Measurements from ENCODE around the gene ST3GAL4. TPM values are rescaled to one million over a fixed set of nuclear protein-coding genes. Genes with fewer than 3 reads are reported as not detected.
"Not testable (repeated sequence)": the region's sequence is repeated elsewhere in the genome, so short reads cannot be mapped to it uniquely, and the experiment has no call there.

The ST3GAL4 gene
- polyA plus RNA-seq, 5 donors: 29.4 to 38.5 (median 36.1) TPM

DNA sequence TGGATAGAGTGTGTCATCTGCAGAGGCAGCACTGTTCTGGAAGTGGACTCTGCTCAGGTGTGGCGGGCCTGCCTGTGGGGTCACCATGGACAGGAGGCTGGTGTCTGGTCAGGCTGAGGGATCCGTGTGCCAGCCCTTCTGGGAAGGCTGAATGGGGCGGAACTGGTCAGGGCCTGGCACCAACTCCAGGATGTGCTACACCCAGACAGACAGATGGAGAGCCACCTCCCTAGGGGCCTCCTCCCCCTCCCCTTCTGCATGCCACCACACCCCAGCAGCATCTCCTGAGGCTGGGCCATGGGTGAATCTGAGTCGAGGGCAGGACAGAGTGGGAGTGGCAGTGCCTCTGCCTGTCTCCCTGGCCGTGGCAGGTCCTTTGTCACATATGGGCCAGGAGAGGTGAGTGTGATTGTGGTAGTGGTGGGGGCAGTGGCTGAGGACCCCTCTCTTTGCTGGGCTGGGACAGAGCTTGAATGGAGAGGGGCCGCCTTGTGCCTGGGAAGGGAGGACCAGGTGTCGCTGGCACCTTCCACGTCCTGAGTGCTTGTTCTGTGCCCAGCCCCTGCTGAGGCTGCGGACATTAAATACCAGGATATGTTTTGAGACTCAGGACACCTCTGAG lies 29.1 kb downstream of the ST3GAL4 start:
- no peak for DNase-seq

DNA sequence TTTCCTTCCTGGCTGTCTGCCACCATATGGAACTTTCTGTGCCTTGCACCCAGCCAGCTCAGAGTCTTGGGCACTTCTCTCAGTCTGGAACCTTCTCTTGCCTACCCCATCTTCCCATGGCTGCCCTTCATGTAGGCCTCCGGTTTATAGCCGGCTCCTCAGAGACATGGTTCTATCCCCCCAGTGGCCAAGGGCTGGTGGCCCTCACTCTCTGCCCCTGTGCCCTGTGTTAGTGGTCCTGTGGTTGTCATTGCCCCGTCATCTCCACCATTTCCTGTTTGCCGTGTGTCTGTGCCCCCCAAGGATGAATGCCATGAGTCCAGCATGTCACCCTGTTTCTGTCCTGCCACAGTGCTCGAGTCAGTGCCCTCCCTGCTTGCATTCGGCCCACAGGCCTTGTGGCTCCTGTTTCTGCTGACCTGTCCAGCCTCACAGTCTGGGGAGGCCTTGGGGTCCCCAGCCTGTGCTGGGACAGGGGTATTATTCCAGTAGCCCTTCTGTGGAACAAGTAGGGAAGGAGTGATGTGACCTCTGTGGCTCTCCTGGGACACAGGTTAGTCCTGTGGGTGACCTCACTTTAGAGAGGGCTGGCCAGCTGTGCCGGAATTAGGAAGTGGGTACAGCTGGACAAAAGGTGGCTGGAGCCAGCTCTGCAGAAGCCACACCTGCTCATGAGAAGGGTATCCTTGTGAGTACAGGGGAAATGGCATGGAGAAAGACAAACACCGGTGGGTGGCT lies 30.7 kb downstream of the ST3GAL4 start:
- no peak for DNase-seq

DNA sequence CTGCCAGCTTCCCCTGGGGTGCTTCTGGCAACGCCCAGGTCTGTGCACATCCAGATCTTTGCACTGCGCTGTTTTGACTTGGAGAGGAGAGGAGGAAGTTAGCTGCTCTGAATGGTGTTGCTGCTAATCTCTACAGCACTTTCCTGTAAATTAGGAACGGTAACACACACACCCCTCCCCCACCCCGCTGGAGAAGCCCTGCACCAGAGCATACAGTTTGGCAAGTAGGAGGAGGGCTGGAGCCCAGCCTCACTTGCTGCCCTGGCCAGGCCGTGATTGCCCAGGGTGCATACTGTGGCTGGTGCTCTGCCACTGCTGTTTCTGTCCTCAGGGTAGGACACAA lies 31.2 kb downstream of the ST3GAL4 start:
- not testable (repeated sequence) for DNase-seq

DNA sequence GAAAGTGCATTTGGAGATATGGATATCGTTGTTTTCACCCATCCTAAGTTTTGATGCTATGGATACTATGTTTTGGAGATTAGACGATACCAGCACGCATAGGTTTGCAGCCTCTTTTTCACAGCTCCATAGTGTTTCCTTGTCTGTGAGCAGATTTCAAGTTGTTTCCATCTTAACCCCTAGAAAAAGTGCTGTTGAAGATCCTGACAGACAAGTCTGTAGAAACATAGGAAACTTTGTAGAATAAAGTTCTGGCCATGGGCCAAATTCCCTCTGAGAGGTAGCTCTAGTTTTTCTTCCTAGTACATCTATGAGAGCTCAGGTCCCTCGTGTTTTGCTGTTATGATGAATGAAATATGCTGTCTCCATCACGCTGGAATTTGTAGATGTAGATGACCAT lies 32.4 kb downstream of the ST3GAL4 start:
- no peak for DNase-seq

DNA sequence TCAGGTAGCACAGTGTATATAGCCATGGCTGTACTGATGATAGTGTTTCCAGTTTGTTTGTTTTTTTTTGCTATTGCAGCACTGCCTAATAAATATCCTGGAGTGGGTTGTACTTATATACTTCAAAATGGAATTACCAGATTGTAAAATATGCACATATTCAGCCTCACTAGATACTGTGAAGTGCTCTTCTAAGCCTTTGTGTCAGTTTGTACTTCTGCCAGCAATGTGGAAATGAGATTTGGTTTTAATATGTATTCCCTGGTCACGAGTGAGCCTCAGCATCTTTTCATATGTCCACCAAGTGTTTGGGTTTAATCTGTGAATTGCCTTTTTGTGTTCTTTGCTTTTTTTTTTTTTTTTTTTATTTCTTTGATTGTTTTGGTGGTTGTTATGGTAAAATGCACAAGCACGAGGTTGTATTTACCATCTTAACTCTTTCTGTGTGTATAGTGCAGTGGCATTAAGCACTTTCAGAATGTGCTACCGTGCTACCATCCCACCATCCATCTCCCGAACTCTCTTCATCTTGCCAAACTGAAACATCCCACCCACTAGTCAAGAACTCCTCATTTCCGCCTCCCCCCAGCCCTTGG lies 34.9 kb downstream of the ST3GAL4 start:
- DNase-seq: no peak

DNA sequence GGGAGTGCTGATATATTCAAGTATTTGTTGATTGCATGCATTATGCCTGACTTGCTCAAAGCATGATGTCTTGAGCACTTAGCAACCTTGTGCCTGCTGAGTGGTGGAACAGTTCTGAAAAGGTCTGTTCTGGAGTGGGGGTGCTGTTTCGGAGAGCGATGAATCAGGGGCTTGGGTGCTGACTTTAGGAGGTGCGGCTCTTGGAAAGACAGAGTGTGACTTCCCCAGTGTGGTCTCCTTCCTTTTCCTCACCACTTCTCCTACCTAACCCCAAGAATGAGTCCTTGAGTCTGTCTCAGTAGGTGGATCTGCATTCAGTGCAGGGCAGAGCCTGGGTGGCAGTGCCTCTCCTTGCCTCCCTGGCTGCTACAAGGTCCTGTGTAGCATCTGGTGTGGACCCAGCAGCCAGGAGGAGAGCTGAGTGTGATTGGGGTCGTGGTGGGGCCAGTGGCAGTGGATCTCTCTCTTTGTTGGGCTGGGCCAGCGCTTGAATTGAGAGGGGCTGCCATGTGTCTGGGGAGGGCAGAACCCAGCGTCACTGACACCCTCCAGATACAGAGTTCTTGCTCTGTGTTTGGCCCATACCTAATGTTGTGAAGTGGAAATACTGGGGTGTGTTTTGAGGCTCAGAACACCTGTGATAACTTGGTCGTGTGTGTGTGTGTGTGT lies 35.9 kb downstream of the ST3GAL4 start:
- no peak for DNase-seq

DNA sequence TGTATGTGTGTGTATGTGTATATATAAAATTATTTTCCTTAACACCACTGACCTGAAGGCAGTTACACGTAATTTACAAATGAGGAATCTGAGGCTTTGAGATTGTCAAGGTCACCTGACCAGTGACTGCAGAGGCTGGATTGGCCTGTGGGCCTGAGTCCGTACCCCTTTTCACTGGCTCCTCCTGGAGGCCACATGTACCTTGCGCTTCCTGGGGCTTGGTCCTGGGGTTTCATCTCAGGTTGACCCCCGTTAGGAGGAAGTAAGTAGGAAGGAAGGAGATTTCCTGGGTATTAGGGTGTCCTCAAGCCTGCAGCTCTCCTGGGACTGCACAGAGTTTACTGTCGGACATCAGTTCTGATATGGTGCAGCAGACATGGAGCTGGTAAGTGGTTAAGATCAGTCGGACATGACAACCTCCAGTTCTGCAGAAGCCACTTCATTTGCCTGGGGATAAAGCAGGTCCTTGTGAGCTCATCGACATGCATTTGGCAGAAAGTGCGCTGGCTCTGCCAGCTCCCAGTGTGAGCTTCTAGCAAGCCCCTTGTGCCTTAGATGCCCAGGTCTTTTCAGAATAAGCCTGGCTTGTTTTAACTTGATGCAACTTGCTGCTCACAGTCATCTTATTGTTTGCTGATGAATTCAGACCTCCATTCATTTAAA lies 36.6 kb downstream of the ST3GAL4 start:
- no peak for DNase-seq

DNA sequence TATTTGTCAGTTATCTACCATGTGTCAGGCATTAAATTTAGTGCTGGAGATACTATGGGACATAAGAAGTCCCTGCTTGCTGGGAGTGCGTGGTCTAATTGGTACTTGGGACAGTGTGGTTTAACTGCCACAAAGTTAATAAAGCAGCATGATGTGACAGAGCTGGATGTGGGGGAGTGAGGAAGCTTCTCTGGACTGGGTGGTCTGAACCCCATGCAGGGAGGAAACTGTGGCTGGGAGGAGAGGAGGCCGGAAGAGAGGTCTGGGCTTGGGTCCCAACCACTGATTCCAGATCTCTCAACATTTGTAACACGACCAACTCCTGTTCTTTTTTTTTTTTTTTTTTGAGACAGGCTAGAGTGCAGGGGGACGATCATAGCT lies 37.1 kb downstream of the ST3GAL4 start:
- peak in 1 of 2 donors; percentile 47 for DNase-seq

DNA sequence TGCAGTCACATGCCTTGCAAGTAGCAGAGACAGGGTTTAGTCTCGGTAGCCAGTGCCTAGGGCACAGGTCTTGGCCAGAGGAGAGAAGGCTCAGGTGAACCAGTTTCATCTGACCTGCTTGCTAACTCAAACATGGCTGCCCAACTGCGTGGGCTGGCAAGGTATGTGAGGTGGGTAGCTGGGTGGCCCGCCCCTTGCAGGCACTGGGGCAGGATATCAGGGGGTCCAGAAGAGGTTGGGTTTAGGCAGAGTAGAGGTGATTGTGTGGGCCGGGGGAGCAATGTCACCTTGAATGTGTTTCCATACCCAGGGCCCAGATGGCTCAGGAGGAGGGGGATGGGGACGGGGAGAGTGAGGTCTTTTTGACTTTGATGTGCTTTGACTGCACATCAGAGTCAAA lies 37.7 kb downstream of the ST3GAL4 start:
- no peak for DNase-seq

DNA sequence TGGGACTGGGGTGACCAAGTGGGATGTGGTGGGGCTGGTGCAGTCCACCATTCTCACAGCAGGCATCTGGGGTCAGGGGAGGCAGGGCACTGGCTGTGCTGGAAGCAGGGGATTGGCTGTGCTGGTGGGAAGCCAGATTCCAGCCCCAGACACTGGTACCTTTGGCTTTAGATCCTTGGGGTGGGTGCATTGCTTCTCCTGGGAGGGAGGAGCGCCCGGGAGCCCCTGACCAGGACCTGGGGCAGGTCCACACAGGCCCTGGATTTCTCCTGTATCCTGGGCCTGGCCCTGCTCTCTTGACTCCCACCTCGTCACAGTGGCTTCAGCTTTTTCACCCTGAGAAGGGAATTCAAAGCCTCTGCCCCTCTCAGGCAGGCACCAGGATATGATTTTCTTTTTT lies 38.5 kb downstream of the ST3GAL4 start:
- DNase-seq: no peak

DNA sequence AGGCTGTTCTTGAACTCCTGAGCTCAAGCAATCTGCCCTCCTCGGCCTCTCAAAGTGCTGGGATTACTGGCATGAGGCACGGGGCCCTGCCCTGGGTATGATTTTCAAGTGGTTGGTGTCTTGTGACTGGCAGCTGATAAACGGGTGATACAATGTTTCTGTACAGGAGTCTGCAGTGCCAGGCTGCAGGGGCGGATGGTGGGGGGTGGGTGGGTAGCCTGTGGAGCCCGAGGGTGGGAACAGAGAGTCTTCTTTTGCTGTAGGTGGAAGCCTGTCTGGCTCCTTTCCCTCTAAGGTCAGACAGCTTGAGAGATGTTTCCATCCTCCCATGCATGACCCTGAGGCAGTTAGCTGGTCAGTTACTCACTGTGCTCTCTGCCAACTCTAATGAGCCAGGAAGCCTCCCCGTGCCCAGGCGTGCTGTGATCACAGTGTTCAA lies 39.2 kb downstream of the ST3GAL4 start:
- not testable (repeated sequence) for DNase-seq

DNA sequence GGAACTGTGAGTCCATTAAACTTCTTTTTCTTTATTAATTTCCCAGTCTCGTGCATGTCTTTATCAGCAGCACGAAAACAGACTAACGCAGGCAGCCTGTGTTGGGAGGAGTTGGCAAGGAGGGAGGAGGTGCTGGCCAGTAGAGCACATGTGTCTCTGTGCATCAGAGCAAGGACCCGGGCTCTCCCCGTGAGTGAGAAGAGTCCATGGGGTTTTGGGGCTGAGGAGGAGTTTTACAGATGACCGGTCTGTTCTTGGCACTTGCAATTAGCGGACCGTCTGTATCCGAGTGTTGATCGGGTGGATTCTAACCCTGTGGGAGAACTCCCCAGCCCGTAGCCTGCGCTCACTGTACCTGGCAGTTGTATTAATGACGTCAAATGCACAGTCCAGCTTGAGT lies 40.3 kb downstream of the ST3GAL4 start:
- DNase-seq: not testable (repeated sequence)

DNA sequence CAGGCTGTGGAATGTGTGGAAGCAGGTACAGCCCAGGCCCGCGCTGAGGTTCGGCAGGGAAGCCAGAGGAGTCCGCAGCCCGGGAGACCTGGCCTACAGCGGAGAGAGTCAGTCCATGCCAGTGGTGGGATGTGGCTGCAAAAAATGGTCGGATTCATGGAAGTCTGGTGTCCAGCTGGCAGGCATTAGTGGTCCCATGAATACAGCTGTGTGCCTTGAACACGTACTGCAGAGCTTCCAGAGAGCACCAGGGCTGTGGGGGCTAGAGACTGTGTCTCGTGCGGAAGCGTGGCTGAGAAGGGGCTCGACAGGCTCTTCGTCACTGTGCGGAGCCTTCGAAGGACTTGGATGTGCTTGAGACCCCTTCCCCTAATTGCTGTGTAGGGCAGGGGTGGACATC lies 40.8 kb downstream of the ST3GAL4 start:
- DNase-seq: not testable (repeated sequence)

DNA sequence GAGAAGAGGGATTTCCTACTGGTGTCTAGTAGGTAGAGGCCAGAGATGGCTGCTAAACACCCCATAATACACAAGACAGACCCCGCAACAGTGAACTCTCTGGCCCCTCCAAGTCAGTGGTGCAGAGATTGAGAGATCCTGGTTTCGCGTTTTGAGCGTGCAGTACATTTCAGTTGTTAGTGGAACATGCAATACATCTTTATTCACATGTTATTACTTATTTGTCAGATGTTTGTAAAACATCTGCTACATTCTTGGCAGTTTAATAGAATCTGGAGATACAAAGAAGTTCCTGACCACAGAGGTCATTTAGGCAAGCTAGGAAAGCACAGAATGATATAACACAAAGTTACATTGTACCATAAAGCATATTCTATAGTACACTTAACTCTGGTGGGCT lies 41.5 kb downstream of the ST3GAL4 start:
- DNase-seq: no peak

DNA sequence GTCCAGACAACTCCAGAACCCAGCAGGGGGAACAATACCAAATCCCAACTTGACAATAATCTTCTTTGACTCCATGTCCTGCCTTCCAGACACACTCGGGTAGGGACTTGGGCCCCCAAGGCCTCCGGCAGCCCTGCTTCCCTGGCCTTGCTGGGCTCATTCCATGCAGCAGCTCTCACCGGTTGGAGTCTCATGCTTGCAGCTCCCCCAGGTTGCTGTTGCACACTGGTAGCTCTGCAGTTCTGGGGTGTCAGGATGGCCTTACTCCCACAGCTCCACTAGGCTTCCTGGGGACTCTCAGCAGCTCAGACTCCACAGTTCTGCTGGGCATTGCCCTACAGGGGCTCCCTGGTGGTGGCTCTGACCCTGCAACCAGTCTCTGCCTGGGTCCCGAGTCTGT lies 42.8 kb downstream of the ST3GAL4 start:
- no peak for DNase-seq

DNA sequence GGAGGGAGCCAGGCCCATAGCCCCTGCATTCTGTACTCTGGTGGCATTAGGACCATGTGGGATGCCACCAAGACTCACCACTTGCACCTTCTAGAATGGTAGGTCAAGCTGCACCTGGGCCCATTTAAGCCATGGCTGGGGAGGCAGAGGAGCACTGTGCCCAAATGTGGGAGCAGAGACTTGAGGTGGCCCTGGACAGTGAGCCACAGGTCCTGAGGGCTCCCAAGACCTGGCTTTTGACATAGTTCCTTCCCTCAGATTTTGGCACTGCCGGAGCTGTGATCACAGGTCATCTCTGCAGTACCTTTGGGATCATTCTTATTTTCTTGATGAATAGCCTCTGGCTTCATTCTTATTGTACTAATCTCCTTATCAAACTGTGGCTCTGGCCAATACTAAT lies 43.2 kb downstream of the ST3GAL4 start:
- no peak for DNase-seq

DNA sequence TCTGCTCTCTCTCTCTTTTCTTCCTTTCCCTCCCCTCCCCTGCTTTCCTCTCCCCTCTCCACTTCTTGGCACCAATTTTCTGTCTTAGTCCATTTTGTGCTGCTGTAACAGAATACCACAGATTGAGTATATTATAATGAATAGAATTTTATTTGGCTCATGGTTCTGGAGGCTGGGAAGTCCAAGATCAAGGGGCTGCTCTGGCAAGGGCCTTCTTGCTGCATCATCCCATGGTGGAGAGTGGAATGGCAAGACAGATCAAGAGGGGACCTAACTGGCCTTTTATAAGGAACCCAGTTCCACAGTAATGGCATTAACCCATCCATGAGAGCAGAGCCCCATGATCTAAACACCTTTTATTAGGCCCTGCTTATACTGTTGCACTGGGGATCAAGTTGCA lies 44.5 kb downstream of the ST3GAL4 start:
- DNase-seq: no peak

DNA sequence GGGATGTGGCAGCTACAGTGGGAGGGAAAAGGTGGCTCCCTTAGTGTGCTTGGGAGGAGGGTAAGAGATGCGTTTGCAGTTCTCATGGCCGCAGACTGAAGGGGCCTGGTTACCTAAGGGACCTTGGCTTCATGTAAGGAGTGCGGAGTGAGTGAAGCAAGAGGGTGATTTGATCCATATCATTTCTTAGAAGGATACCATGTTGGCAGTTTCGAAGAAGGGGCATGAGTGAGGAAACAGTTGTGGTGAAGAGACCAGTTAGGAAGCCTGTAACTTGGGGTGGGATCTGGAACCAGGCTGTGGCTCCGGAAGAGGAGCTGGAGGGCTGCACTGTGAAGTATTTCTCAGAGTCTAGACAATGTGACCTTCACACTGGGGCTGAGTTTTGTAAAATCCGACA lies 45.0 kb downstream of the ST3GAL4 start:
- DNase-seq: no peak

DNA sequence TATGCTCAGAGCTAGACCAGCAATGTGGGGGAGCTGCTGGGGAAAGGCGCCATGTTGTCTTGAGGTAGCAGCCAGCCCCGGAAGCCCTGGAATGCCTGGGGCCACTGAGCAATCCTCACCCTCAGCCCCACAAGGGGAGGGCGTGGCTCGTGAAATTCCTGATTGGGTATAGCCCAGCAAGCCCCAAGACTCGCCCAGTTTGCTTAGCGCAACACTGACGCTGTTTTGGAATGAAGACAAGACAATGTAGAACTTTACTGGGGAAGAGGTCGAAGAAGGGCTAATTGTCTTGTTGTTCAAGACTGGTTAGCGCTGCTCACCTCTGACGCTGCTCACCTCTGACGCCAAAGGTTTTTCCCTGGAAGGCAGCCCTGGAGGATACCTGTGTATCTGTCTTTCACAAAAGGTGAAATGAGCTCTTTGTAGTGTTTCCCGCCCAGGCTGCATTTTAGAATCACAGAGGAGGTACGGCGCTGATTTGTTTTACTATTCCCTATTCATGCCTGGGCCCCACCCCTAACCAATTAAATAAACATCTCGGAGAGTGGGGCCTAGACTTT lies 47.6 kb downstream of the ST3GAL4 start:
- DNase-seq: no peak

DNA sequence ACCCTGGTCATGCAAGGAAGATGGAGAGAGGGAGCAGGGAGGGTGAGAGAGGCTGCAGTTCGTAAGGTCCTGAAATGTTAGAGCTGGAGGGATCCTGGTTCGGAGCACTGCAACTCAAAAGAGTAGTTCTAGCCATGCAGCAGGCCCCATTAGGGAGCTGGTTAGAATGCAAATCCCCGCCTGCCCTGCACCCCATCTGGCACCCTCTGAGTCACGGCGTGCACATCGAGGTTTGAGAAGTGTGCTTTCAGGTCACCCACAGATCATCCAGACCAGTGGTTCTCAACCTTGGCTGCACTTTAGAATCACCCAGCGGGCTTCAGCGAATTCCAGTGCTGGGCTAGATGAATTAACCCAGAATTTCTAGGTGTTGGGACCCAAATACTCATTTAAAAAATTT lies 48.2 kb downstream of the ST3GAL4 start:
- no peak for DNase-seq

DNA sequence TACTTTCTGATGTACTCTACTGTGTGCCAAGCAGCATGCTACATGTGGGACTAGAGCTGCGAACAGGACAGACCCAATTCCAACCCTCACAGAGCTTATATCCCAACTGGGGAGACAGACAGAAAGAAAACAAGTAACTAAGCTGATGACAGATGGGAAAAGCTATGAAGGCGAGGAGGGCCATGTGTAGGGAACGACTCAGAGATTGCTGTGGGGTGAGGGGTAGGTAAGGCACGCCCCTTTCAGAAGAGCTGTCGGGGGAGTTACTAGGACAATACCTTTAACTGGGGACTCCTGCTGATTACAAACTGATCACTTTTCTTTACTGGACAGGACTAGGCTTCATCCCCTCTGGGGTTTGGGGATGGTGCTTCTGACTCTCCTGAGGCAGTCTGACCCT lies 48.9 kb downstream of the ST3GAL4 start:
- DNase-seq: no peak

DNA sequence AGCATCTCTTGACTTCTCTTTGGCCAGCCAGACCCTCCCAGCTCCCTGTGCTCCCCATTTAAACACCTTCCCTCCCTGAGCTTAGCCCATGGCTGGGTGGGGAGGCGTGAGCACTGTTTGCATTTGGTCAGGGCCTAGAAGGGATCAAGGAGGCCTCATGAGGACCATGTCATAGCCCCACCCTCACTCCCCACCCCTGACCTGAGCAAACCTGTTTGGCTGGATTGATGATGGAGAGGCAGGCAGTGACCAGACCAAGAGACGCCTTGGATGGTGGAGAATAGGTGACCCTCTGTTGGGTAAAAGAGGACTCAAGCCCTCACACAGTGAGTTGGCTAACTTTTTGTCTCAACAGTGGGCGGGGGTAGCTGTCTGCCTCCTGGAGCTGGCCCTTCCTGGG lies 49.9 kb downstream of the ST3GAL4 start:
- no peak for DNase-seq

All from right lung (tissue), 5 donors.